A673 (cell line): ENCODE results near the gene ST3GAL2. TPM values are rescaled to one million over a fixed set of nuclear protein-coding genes. Genes with fewer than 3 reads are reported as not detected.

Source experiments
- BruUV-seq: library from RNA; stranded (reverse); fragments of 400-500 nt; replicated peaks from 2 replicates; lab custom pipeline; 2021; lab: Mats Ljungman, UMichigan
- CTCF ChIA-PET: fragments of 300-600 bp; sonication (Branson Sonifier 250); formaldehyde crosslinking; loops from one replicate; lab custom pipeline; 2022; ENCODE audit warnings: antibody characterized with exemption; lab: Charles Lee
- POLR2A ChIA-PET: fragments of 300-600 bp; sonication (Branson Sonifier 250); formaldehyde crosslinking; loops from one replicate; lab custom pipeline; 2022; ENCODE audit warnings: antibody characterized with exemption; ENCODE audit not compliant: low non-redundant PET; lab: Charles Lee
- DNase-seq: peaks from one replicate; pipeline ENCODE4 v3.0.0-alpha.2; 2015; ENCODE audit warnings: low spot score
- H3K27ac ChIP-seq: fragments of 200-600 bp; sonication (generic); 2 replicates; pipeline ENCODE4 v1.5.1; 2016; ENCODE audit warnings: mixed run types, low read depth, mild to moderate bottlenecking, mixed read lengths, antibody characterized with exemption, low read length; ENCODE audit not compliant: poor library complexity, severe bottlenecking
- H3K27me3 ChIP-seq: fragments of 200-600 bp; sonication (generic); replicated peaks from 2 replicates; pipeline ENCODE4 v1.6.1; 2017; ENCODE audit warnings: mixed run types, low read depth, mild to moderate bottlenecking, mixed read lengths, antibody characterized with exemption, low read length; ENCODE audit not compliant: insufficient read depth, poor library complexity
- H3K36me3 ChIP-seq: fragments of 200-600 bp; sonication (generic); 2 replicates; pipeline ENCODE4 v1.6.1; 2016; ENCODE audit warnings: mixed run types, mild to moderate bottlenecking, mixed read lengths, antibody characterized with exemption, low read length; ENCODE audit not compliant: insufficient read depth, poor library complexity, severe bottlenecking
- H3K4me1 ChIP-seq: fragments of 200-600 bp; sonication (generic); 2 replicates; pipeline ENCODE4 v1.6.1; 2017; ENCODE audit warnings: mixed run types, mild to moderate bottlenecking, mixed read lengths, antibody characterized with exemption, low read length; ENCODE audit not compliant: insufficient read depth, poor library complexity, severe bottlenecking
- H3K4me3 ChIP-seq: fragments of 200-600 bp; sonication (generic); 2 replicates; pipeline ENCODE4 v1.5.1; 2016; ENCODE audit warnings: low read depth, mixed run types, mild to moderate bottlenecking, mixed read lengths, low read length; ENCODE audit not compliant: poor library complexity, severe bottlenecking
- H3K9me3 ChIP-seq: fragments of 200-600 bp; sonication (generic); 2 replicates; pipeline ENCODE4 v1.6.1; 2016; ENCODE audit warnings: mixed run types, low read depth, mild to moderate bottlenecking, mixed read lengths, antibody characterized with exemption, low read length; ENCODE audit not compliant: poor library complexity, severe bottlenecking
- EZH2 ChIP-seq: fragments of 200-600 bp; sonication (generic); IDR thresholded peaks from 2 replicates; pipeline ENCODE4 v1.6.1; 2017; ENCODE audit warnings: borderline replicate concordance, low read depth, mild to moderate bottlenecking, mixed read lengths, antibody characterized with exemption, low read length; ENCODE audit not compliant: poor library complexity, severe bottlenecking
- intact Hi-C: fragments of 100-400 bp; cut with micrococcal nuclease; formaldehyde crosslinking; loops from one replicate; pipeline ENCODE4 v1.10.0; 2022; ENCODE audit not compliant: unreplicated experiment
- total RNA-seq: library from RNA; stranded (reverse); gene quantifications from 2 replicates; pipeline ENCODE4 v1.2.3, GENCODE V29; 2021
- TF ChIP-seq, protein P1 (sequence below): fragments of 300-800, 200-600 bp; sonication (generic); conservative IDR thresholded peaks from 2 replicates; pipeline ENCODE4 v1.5.1; 2017; ENCODE audit warnings: low read depth, mild to moderate bottlenecking, antibody characterized with exemption, low read length, moderate library complexity, mixed read lengths

ST3GAL2 gene
- total RNA-seq, 1 experiment from 2014 or later, result 26.5 TPM

DNA sequence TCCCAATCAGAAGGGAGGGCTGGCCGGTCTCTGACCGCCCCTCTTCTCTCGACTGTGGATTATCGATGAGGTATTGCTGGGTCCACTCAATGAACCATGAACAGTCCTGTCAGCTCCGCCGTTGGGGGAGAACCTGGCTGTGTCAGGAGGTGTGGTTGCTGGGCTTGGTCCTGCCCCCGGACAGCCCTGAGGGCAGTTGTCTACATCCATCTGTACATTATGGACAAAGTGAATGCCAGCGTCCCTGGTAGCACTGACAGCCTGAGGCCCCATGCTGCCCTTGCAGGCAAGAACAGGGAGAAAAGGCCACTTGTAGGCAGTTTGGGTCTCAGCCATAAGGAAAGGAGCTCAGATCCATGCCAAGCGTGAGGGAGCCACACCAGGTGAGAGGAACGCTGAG, 38.9 kb downstream of the ST3GAL2 start:
- TF ChIP-seq EZH2, result no peak
- TF ChIP-seq, protein P1, sequence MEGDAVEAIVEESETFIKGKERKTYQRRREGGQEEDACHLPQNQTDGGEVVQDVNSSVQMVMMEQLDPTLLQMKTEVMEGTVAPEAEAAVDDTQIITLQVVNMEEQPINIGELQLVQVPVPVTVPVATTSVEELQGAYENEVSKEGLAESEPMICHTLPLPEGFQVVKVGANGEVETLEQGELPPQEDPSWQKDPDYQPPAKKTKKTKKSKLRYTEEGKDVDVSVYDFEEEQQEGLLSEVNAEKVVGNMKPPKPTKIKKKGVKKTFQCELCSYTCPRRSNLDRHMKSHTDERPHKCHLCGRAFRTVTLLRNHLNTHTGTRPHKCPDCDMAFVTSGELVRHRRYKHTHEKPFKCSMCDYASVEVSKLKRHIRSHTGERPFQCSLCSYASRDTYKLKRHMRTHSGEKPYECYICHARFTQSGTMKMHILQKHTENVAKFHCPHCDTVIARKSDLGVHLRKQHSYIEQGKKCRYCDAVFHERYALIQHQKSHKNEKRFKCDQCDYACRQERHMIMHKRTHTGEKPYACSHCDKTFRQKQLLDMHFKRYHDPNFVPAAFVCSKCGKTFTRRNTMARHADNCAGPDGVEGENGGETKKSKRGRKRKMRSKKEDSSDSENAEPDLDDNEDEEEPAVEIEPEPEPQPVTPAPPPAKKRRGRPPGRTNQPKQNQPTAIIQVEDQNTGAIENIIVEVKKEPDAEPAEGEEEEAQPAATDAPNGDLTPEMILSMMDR, result no peak
- Histone ChIP-seq H3K27ac (no peak overlapping the region), H3K4me3 (no peak overlapping the region), H3K4me1 (peaks cover 11% of the 10 kb centered on the region), H3K27me3 (no peaks in the 10 kb centered on the region), H3K9me3 (no peaks in the 10 kb centered on the region), H3K36me3 (peaks cover 3% of the 10 kb centered on the region)
- ChIA-PET CTCF (no interaction called here), POLR2A (no interaction called here)
- DNase-seq, result no peak
- intact Hi-C loops, result loop anchor here (5.0 kb wide), 1 partner anchor 37 kb away; the partner anchor contains the start of gene ST3GAL2
- BruUV-seq, result no TSS peak

DNA sequence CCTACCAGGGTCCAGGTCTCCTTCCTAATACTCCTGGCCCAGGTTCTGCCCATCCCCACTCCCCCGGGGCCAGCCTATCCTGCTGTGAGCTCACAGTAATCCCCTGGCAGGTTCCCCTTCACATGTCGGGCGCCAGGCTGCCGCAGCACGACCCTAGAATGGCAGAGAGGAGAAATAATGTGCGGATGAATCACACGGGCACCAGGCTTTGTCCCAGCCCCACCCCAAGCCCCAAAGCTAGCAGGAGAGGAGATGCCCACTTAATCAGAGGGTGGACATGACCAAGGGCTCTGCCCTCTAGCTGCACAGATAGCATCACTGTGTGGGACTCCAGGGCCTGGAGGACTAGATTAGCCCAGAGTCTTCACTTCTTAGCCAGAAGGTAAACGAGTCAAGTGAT, 39.5 kb downstream of the ST3GAL2 start:
- no TSS peak for BruUV-seq
- H3K27ac ChIP-seq, result no peak overlapping the region
- TF ChIP-seq, protein P1, result no peak
- no peak for TF ChIP-seq EZH2
- no peak overlapping the region for H3K4me3 ChIP-seq
- H3K27me3 ChIP-seq, result no peaks in the 10 kb centered on the region
- ChIA-PET CTCF (no interaction called here), POLR2A (no interaction called here)
- intact Hi-C loops, result no loop called here
- H3K9me3 ChIP-seq, result no peaks in the 10 kb centered on the region
- peaks cover 3% of the 10 kb centered on the region for H3K36me3 ChIP-seq
- H3K4me1 ChIP-seq, result peaks cover 6% of the 10 kb centered on the region
- no peak for DNase-seq

DNA sequence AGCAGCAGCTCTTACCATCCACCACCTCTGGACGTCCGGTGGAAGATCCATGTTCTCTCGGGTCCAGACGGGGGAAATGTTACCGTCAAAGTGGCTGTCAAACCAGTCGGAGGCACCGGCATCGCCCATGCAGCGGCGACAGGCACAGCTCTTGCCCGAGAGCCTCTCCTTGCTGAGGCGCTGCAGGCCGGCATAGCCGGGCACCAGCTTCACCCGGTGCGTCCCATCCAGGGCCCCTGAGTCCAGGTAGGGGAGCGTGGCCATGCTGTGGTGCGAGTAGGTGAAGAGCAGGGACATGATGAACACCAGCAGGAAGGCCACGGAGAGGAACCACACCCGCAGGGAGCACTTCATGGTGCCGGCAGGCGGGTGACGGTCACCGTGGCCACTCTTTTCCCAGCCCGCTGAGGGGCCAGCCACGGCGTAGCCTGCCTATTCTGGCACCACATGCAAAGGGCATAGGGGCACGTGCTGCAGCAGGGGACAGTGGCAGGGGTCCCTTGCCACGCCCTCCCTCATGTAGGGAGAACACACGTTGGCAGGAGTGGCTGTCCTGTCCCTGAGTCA, 40.6 kb downstream of the ST3GAL2 start:
- ChIA-PET CTCF (interaction anchor here (0.6 kb wide), 1 partner anchor 40 kb away, joined by 4 read pairs; no protein-coding TSS in a partner anchor), POLR2A (no interaction called here)
- no peaks in the 10 kb centered on the region for H3K27me3 ChIP-seq
- TF ChIP-seq, protein P1, result no peak
- TF ChIP-seq EZH2, result no peak
- H3K36me3 ChIP-seq, result peaks cover 3% of the 10 kb centered on the region
- H3K4me3 ChIP-seq, result no peak overlapping the region
- H3K9me3 ChIP-seq, result no peaks in the 10 kb centered on the region
- H3K4me1 ChIP-seq, result no peaks in the 10 kb centered on the region
- no peak overlapping the region for H3K27ac ChIP-seq
- BruUV-seq, result no TSS peak
- no peak for DNase-seq
- intact Hi-C loops, result no loop called here
